GM19025 (cell line): ENCODE measurements around the gene ZNF689.

ENCODE experiments used
- ATAC-seq: cut with Tn5 transposase; IDR thresholded peaks from one replicate; pipeline ENCODE4 v1.9.1; 2021; ENCODE audit warnings: mild to moderate bottlenecking, low read depth, moderate library complexity; ENCODE audit not compliant: unreplicated experiment

Gene ZNF689

DNA sequence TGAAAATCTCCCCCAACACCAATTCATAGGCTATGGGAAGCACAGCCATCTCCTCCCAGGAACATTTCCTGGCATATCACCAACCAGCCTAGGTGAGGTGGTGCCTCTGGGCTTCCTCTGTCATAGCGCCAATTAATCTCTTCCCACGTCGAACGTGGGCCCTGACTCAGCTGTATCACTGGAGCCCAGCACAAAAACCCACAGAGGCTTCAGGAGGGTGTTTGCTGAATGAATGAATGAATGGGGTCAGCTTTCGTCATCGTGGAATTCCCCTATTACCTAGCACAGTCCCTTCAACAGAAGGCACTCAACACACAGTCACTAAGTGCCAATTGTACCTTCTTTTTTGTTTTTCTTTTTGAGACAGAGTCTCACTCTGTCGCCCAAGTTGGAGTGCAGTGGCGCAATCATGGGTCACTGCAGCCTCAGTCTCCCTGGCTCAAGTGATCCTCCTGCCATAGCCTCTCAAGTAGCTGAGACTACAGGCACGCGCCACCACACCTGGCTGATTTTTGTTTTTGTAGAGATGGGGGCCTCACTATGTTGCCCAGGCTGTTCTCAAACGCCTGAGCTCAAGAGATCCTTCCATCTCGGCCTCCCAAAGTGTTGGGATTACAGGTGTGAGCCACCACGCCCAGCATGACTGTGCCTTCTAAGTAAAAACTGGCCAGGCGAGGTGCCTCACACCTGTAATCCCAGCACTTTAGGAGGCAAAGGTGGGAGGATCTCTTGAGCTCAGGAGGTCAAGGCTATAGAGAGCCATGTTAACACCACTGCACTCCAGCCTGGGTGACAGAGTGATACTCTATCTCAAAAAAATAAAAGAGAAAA lies 42.8 kb downstream of the ZNF689 start:
- ATAC-seq, result no peak

DNA sequence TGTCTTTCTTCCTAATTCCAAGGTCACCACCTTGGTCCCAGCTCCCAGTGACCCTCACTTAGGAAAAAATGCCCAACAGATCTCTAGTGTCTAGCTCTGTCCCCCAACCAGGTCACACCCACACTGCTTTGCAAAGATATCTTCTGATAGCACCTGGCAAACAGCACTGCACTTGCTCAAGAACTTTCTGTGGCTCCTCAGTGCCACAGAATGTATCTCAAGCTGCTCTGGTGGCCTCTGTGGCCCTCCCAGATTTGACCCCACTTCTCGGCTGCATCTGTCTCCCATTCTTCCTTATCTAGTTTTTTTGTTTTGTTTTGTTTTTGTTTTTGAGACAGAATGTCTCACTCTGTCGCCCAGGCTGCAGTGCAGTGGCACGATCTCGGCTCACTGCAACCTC lies 43.7 kb downstream of the ZNF689 start:
- ATAC-seq, result no peak

DNA sequence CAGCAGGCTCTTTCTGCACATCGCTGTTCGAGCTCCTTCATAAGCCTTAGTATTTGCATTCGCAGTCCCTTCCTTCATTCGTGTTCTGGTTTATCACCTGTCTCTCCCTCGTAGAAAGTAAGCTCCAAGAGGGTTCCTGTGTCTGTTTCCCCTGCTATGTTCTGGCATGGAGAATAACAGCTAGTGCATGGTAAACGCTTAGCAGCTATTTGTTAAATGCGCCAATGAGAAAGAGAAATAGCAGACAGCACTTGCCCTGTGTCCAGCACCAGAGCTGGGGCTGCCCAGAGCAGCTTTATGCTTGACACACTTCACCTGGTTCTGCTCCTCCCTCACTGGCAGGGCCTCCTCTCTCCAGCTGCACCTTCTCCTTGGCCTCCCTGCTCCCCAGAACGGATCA lies 44.2 kb downstream of the ZNF689 start:
- no peak for ATAC-seq

DNA sequence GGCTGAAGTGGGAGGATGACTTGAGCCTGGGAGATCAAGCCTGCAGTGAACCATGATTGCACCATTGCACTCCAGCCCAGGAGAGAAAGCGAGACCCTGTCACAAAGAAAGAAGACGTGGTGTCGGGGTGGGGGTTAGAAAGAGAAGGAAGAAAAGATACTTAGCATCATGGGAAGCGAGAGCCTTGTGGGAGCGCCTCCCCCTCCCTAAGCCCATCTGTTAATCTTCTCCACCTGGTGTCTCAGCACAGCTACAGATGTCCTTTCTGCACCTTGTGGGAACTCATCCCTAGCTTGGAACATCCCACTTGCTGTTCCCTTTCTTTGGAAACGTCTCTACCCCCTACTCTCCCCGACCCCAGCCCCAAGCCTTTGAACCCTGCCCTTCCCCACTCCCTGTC lies 44.7 kb downstream of the ZNF689 start:
- ATAC-seq, result no peak

DNA sequence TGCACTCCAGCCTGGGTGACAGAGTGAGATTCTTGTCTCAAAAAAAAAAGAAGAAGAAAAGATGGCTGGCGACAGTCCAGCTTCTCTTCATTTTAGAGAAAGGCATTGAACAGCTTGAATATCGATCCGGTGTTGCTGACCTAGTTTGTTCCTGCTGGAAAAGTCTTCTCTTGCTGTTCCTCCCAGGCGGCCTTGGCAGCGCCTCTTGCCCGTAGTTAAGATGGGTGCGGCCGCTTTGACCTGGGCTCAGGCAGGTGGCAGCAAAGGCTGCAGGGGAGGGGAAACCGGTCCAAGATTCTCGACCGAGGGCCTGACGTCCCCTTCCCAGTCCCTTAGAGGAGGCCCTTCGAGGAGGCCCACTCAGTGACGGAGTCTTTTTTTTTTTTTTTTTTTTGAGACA lies 48.2 kb downstream of the ZNF689 start:
- ATAC-seq, result no peak

DNA sequence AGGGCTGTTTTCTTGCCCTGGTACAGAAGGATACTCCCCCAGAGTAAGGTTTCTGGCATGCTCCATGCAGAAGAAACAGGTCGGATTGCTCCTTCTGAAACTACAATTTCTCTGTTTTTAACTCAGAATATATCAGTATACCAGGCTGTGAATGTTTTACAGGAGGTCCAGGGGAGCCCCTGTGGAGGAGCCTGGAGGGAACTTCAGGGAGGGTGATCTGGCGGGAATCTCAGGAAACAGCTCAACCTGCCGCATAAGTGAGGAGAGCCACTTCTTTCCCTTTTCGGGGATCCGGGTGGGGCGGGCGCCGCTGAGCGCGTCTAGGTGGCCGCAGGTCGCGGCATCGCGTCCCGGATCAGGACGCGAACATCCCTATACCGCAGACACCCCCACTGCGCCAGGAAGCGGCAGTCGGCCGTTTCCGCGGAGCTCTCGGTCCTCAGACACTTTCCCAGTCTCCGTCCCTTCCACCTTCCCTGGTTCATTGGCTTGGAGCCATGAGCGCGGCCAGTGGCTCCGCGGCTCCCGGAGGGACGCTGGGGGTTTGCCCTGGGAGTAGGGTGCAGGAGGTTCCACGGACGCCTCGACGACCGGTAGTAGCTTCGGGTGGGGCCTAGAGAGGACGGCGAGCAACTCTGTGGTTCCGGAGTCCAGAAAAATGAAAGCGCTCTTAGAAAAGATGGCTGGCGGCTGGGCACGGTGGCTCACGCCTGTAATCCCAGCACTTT lies 48.9 kb downstream of the ZNF689 start:
- no peak for ATAC-seq

DNA sequence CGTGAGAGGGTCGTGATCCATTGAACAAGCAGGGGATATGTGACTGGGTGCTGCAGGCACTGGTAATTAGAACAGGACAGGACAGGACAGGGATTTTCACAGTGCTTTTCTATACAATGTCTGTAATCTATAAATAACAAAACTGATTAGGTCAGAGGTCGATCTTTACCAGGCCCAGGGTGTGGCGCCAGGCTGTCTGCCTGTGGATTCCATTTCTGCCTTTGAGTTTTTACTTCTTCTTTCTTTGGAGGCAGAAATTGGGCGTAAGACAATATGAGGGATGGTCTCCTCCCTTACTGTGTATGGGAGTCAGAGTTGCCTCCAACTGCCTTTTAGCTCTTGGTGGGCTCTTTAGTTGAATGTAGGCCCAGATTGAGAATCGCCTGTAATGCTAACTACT lies 50.5 kb downstream of the ZNF689 start:
- no peak for ATAC-seq

DNA sequence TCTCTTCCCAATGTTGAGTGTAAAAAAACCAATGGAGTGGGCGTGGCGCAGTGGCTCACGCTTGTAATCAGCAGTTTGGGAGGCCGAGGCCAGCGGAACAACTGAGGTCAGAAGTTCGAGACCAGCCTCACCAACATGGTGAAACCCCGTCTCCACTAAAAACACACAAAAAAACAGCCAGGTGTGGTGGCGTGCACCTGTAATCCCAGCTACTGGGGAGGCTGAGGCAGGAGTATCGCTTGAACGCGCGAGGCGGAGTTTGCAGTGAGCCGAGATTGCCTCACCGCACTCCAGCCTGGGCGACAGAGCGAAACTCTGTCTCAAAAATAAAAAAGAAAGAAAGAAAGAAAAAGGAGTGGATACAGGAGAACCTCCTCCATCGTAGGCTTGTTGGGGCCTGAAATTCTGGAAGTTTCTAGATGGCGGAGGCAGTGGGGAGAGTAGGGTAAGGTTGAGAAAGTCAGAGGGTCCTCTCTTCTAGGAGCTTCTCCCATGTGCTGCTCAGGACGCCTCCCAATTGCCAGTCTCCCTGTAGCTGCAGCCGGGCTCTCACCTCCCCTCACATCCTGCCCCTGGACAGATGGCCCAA lies 51.3 kb downstream of the ZNF689 start:
- ATAC-seq, result no peak

DNA sequence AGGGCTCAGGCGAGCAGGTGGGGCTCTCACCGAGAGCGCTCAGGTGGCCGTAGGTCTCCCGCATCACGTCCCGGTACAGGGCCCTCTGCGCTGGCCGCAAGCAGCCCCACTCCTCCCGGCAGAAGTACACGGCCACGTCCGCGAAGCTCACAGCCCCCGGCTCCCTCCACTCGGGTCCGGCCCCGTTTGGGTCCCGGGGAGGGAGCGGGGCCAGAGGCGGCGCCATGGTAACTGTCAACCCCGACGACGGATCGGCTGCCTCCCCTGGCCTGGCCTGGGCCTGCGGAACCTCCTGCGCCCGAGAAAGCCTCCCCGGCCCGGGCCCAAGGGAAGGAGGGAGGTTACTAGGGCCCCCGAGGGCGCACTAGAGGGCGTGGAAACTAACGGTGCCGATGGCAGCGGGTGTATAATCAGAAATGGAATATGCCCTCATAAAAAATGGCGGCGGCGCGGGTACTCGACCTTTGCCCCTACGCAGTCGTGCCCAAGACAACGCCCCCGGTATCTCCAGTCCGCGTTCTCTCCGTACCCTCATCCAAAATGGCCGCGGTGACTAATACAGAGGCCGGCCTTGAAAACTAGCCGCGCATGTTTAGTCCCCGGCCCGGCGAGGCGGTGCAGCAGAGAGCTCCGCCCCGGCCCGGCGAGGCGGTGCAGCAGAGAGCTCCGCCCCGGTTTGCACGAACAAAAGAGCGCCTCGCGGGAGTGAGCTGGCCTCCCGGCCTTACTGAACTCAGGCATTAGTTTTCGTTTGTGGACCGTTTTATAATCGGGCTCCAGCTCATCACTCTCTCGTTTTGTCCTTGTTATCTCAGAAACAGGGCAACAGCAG lies 52.0 kb downstream of the ZNF689 start, which contains the start of gene ZNF764:
Gene ZNF764 (minus strand): TSS at position 418 of the 832 bp plus-strand sequence. CDS start 192 bp downstream, at position 226.
- ATAC-seq, result peak; percentile 81

DNA sequence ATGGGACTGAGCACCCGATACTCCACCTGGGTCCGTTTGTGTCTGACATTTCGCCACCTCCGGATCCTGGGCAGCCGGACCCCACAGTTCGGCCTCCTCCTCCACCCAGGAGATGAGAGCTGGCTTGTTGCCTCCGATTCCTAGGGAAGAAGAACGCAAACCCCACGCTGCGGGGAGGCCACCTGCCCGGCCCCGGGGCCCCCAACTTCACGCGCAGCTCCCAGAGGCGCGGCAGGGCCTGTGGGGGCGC lies 52.6 kb downstream of the ZNF689 start:
- ATAC-seq, result no peak

DNA sequence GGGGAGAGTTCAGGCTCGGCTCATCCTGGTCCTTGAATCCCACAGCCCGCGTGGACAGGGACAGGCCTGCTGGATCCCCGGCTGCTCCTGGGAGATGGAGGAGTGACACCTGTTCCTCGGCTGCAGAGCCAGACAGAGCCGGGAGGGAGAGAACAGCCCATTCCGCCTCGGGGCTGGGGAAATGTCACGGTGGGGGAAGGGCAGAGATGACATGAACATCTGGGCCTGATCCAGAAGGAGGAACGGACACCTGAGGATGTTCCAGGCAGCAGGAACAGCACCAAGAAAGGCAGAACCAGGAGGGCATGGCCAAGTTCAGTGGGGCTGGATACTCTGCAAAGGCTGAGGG lies 54.1 kb downstream of the ZNF689 start:
- no peak for ATAC-seq

DNA sequence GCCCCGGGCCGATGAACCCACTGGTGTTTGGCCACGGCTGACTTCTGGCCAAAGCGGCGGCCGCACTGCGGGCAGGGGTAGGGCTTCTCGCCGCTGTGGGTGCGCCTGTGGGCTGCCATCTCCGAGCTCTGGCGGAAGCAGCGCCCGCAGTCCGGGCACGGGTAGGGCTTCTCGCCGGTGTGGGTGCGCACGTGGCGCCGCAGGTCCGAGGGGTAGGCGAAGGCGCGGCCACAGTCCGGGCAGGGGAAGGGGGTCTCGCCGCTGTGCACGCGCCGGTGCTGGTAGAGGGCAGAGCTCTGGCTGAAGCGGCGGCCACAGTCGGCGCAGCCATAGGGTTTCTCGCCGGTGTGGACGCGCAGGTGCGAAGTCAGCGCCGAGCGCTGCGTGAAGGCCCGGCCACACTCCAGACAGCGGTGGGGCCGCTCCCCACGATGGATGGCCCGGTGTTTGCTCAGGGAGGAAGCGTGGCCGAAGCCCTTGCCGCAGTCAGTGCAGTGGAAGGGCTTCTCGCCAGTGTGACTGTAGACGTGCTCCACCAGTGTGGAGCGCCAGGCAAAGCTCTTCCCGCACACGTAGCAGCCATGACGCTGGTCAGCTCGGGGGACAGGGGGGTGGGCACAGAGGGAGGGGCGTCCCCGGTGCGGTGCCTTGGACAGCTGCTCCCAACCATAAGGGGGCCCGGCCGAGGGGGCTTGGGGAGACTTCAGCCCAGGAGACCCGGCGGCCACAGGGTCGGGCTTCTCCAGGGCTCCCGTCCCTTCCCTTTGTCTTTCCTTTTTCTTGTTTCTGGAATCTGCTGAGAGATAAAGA lies 54.7 kb downstream of the ZNF689 start:
- no peak for ATAC-seq

DNA sequence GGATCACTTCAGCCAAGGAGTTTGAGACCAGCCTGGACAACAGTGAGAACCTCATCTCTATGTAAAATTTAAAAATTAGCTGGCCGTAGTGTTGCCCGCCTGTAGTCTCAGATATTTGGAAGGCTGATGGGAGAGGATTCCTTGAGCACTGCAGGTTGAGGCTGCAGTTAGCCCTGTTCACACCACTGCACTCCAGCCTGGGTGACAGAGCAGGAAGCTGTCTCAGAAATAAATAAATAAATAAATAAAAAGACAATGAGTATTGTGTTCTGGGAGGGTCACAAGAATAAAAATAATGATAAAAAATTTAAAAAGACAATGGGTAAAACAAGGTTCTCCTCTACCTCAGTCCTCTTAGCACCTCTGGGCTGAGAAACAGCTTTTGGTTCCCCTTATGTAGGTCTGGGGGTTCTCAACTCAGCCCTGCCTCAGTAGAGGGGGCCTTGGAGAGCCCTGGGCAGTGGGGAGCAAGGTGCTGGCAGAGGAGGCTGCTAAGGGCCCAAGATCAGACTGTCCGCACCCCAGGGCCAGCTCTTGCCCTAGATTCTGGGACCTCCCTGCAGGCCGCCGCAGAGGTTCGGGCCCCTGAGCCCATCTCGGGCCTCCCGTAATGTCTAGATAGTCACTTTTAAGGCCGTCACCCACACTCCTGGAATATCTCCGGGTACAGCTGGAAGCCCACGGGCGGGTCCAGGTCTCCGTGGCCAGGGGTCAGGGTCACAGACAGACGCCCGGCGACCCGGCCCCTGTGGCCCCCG lies 55.5 kb downstream of the ZNF689 start:
- no peak for ATAC-seq

DNA sequence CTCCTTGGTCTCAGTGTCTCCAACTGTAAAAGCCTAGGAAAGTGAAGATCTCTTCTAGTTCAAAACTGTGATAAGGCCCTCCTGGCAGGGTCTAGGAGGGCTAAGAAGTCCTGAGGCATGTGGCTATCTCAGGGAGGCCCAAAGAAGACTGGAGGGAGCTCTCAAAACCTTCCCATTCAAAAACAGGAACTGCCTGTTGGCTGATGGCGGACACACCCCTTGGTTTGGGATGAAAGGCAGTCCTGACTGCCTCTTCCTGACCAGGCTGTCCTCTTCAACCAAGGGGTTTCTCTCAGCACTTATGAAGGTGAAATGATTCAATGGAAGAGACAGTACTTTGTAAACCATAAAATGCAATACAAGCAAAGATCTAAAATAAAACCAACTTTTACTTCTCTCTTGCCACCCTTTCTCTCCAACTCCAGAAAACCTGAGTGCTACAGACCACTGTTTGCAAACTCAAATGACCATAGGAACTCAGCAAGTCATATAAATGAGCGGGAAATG lies 56.7 kb downstream of the ZNF689 start:
- no peak for ATAC-seq

DNA sequence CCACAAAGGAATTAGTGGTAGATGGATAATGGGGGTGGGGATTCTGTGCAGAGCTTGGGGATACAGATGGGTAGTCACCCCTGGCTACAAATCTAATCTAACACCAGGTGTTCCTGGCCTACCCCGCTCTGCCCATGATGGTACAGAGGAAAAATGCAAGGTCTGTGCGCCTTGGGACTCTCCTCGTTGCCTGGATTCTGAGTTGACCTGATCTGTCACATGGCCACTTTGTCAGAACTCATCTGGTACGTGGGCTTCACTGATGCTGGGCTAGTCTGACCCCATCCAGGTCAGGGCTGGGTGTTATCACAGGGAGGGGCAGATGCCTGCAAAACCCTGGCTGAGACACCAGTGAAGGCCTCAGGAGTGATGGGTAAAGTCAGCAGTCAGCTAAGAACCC lies 57.2 kb downstream of the ZNF689 start:
- ATAC-seq, result no peak
